A673 (cell line): ENCODE results near the gene UHRF1.

Source experiments
- EZH2 ChIP-seq: fragments of 200-600 bp; sonication (generic); IDR thresholded peaks from 2 replicates; pipeline ENCODE4 v1.6.1; 2017; ENCODE audit warnings: borderline replicate concordance, low read depth, mild to moderate bottlenecking, mixed read lengths, antibody characterized with exemption, low read length; ENCODE audit not compliant: poor library complexity, severe bottlenecking
- TF ChIP-seq, protein P1 (sequence below): fragments of 300-800, 200-600 bp; sonication (generic); conservative IDR thresholded peaks from 2 replicates; pipeline ENCODE4 v1.5.1; 2017; ENCODE audit warnings: low read depth, mild to moderate bottlenecking, antibody characterized with exemption, low read length, moderate library complexity, mixed read lengths

DNA sequence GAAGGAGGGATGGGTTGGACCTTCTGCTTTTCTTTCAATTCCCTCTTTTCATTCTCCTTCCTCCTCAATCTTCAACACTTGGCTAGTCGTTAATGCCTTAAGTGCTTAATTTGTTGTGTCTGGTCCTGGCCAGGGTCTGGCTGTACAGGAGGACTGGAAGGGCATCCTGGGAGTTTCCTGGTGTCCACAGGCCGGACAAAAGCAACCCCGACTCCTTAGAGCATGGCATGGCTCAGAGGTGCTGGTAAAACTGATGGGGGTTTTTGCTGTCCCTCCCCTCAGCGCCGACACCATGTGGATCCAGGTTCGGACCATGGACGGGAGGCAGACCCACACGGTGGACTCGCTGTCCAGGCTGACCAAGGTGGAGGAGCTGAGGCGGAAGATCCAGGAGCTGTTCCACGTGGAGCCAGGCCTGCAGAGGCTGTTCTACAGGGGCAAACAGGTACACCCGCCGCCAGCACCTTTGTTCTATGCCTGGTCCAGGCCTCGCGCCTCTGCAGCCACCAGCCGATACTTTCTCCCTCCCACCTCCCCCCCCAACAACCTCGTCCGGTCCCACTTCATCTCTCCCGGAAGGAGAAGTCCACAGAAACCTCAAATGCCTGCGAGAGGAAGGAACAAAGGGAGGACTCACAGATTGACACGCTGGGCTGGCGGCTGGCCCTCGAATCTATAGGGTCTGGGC lies 1.4 kb downstream of the UHRF1 start:
- TF ChIP-seq, protein P1, sequence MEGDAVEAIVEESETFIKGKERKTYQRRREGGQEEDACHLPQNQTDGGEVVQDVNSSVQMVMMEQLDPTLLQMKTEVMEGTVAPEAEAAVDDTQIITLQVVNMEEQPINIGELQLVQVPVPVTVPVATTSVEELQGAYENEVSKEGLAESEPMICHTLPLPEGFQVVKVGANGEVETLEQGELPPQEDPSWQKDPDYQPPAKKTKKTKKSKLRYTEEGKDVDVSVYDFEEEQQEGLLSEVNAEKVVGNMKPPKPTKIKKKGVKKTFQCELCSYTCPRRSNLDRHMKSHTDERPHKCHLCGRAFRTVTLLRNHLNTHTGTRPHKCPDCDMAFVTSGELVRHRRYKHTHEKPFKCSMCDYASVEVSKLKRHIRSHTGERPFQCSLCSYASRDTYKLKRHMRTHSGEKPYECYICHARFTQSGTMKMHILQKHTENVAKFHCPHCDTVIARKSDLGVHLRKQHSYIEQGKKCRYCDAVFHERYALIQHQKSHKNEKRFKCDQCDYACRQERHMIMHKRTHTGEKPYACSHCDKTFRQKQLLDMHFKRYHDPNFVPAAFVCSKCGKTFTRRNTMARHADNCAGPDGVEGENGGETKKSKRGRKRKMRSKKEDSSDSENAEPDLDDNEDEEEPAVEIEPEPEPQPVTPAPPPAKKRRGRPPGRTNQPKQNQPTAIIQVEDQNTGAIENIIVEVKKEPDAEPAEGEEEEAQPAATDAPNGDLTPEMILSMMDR = no peak
- no peak for TF ChIP-seq EZH2
